KOPT-K1 (cell line): ENCODE measurements around the gene SLC1A3.

Source experiments
- H3K27ac ChIP-seq: fragments of 200-600 bp; sonication (generic); 2 replicates; pipeline ENCODE4 v1.5.1; 2016; ENCODE audit warnings: antibody characterized with exemption, mild to moderate bottlenecking, low read depth, low read length; ENCODE audit not compliant: poor library complexity, severe bottlenecking
- H3K36me3 ChIP-seq: fragments of 200-600 bp; sonication (generic); 2 replicates; pipeline ENCODE4 v1.5.1; 2017; ENCODE audit warnings: antibody characterized with exemption, mild to moderate bottlenecking, low read length, moderate library complexity; ENCODE audit not compliant: insufficient read depth
- H3K9me3 ChIP-seq: fragments of 200-600 bp; sonication (generic); 2 replicates; pipeline ENCODE4 v1.5.1; 2017; ENCODE audit warnings: antibody characterized with exemption, low read length, mild to moderate bottlenecking; ENCODE audit not compliant: insufficient read depth, poor library complexity, severe bottlenecking

Gene SLC1A3

GRCh38 chr5:36611520-36612274 lies 5.3 kb downstream of the SLC1A3 start:
- H3K36me3 ChIP-seq, result no peaks in the 10 kb centered on the region
- H3K27ac ChIP-seq, result no peak overlapping the region
- H3K9me3 ChIP-seq, result peaks cover 2% of the 10 kb centered on the region

- Histone ChIP-seq H3K9me3 (no peaks in the 10 kb centered on the region), H3K27ac (no peak overlapping the region), H3K36me3 (no peaks in the 10 kb centered on the region)
Measured at GRCh38 chr5:36613241-36613640, 6.8 kb downstream of the SLC1A3 start.

- Histone ChIP-seq H3K27ac (no peak overlapping the region), H3K36me3 (no peaks in the 10 kb centered on the region), H3K9me3 (no peaks in the 10 kb centered on the region)
Measured at GRCh38 chr5:36613771-36614656, 7.6 kb downstream of the SLC1A3 start.

- Histone ChIP-seq H3K27ac (no peak overlapping the region), H3K9me3 (no peaks in the 10 kb centered on the region)
Measured at GRCh38 chr5:36614657-36615308, 8.4 kb downstream of the SLC1A3 start.

GRCh38 chr5:36619012-36619635 lies 12.7 kb downstream of the SLC1A3 start:
- H3K36me3 ChIP-seq, result no peaks in the 10 kb centered on the region
- H3K9me3 ChIP-seq, result no peaks in the 10 kb centered on the region
- no peak overlapping the region for H3K27ac ChIP-seq

More at GRCh38 chr5:36614657-36615308, 8.4 kb downstream of the SLC1A3 start:
- no peaks in the 10 kb centered on the region for H3K36me3 ChIP-seq

GRCh38 chr5:36621985-36622384 lies 15.6 kb downstream of the SLC1A3 start:
- Histone ChIP-seq H3K36me3 (no peaks in the 10 kb centered on the region), H3K9me3 (no peaks in the 10 kb centered on the region)

GRCh38 chr5:36623832-36624231 lies 17.4 kb downstream of the SLC1A3 start:
- Histone ChIP-seq H3K27ac (no peak overlapping the region), H3K36me3 (no peaks in the 10 kb centered on the region)

More at GRCh38 chr5:36621985-36622384, 15.6 kb downstream of the SLC1A3 start:
- no peak overlapping the region for H3K27ac ChIP-seq

GRCh38 chr5:36624277-36624676 lies 17.9 kb downstream of the SLC1A3 start:
- no peak overlapping the region for H3K27ac ChIP-seq
- no peaks in the 10 kb centered on the region for H3K9me3 ChIP-seq
- H3K36me3 ChIP-seq, result no peaks in the 10 kb centered on the region

More at GRCh38 chr5:36623832-36624231, 17.4 kb downstream of the SLC1A3 start:
- H3K9me3 ChIP-seq, result no peaks in the 10 kb centered on the region

- H3K36me3 ChIP-seq, result no peaks in the 10 kb centered on the region
- no peak overlapping the region for H3K27ac ChIP-seq
- H3K9me3 ChIP-seq, result no peaks in the 10 kb centered on the region
Measured at GRCh38 chr5:36628695-36629094, 22.3 kb downstream of the SLC1A3 start.

GRCh38 chr5:36629729-36630128 lies 23.3 kb downstream of the SLC1A3 start:
- Histone ChIP-seq H3K36me3 (no peaks in the 10 kb centered on the region), H3K9me3 (no peaks in the 10 kb centered on the region), H3K27ac (no peak overlapping the region)

- no peaks in the 10 kb centered on the region for H3K9me3 ChIP-seq
Measured at GRCh38 chr5:36630201-36631145, 24.1 kb downstream of the SLC1A3 start.

GRCh38 chr5:36631154-36631553 lies 24.7 kb downstream of the SLC1A3 start:
- H3K9me3 ChIP-seq, result no peaks in the 10 kb centered on the region
- H3K27ac ChIP-seq, result no peak overlapping the region
- H3K36me3 ChIP-seq, result no peaks in the 10 kb centered on the region

More at GRCh38 chr5:36630201-36631145, 24.1 kb downstream of the SLC1A3 start:
- Histone ChIP-seq H3K27ac (no peak overlapping the region), H3K36me3 (no peaks in the 10 kb centered on the region)

- Histone ChIP-seq H3K9me3 (no peaks in the 10 kb centered on the region), H3K36me3 (no peaks in the 10 kb centered on the region), H3K27ac (no peak overlapping the region)
Measured at GRCh38 chr5:36631620-36632362, 25.4 kb downstream of the SLC1A3 start.
